ENCODE measurements around the gene GNAT1.
"Not testable (repeated sequence)": the region's sequence is repeated elsewhere in the genome, so short reads cannot be mapped to it uniquely, and the experiment has no call there.

The GNAT1 gene

GRCh38 chr3:50202353-50203112 lies 11.1 kb downstream of the GNAT1 start:
- DNase-seq (ENCODE audit: low read depth in 2 of 2), result no peak

- DNase-seq (ENCODE audit: low read depth in 2 of 2), result no peak
These were observed 11.9 kb downstream of the GNAT1 start for GRCh38 chr3:50203113-50203808.

GRCh38 chr3:50203809-50204803 lies 12.7 kb downstream of the GNAT1 start:
- no peak for DNase-seq (ENCODE audit: low read depth in 2 of 2)

- no peak for DNase-seq (ENCODE audit: low read depth in 2 of 2)
These were observed 13.5 kb downstream of the GNAT1 start, which contains the start of gene SLC38A3 for GRCh38 chr3:50204804-50205412. SLC38A3 (plus strand) TSS chr3:50205271; CDS start chr3:50214200, 8,929 bp downstream.

GRCh38 chr3:50205413-50206276 lies 14.2 kb downstream of the GNAT1 start:
- DNase-seq (ENCODE audit: low read depth in 2 of 2), result no peak

- DNase-seq (ENCODE audit: low read depth in 2 of 2), result no peak
These were observed 16.1 kb downstream of the GNAT1 start for GRCh38 chr3:50207359-50208042.

- no peak for DNase-seq (ENCODE audit: low read depth in 2 of 2)
These were observed 17.4 kb downstream of the GNAT1 start for GRCh38 chr3:50208677-50209344.

- DNase-seq (ENCODE audit: low read depth in 2 of 2), result no peak
These were observed 18.7 kb downstream of the GNAT1 start for GRCh38 chr3:50210176-50210509.

GRCh38 chr3:50210510-50211367 lies 19.3 kb downstream of the GNAT1 start:
- no peak for DNase-seq (ENCODE audit: low read depth in 2 of 2)

- DNase-seq (ENCODE audit: low read depth in 2 of 2), result not testable (repeated sequence)
These were observed 19.9 kb downstream of the GNAT1 start for GRCh38 chr3:50211368-50211717.

GRCh38 chr3:50211930-50212329 lies 20.5 kb downstream of the GNAT1 start:
- no peak for DNase-seq (ENCODE audit: low read depth in 2 of 2)

GRCh38 chr3:50212502-50212901 lies 21.1 kb downstream of the GNAT1 start:
- no peak for DNase-seq (ENCODE audit: low read depth in 2 of 2)

- no peak for DNase-seq (ENCODE audit: low read depth in 2 of 2)
These were observed 21.6 kb downstream of the GNAT1 start for GRCh38 chr3:50212971-50213370.

- DNase-seq (ENCODE audit: low read depth in 2 of 2), result no peak
These were observed 22.0 kb downstream of the GNAT1 start for GRCh38 chr3:50213373-50213772.

- DNase-seq (ENCODE audit: low read depth in 2 of 2), result no peak
These were observed 23.4 kb downstream of the GNAT1 start for GRCh38 chr3:50214824-50215223.

GRCh38 chr3:50215529-50215928 lies 24.1 kb downstream of the GNAT1 start:
- no peak for DNase-seq (ENCODE audit: low read depth in 2 of 2)

GRCh38 chr3:50217681-50218080 lies 26.3 kb downstream of the GNAT1 start:
- DNase-seq (ENCODE audit: low read depth in 2 of 2), result no peak

GRCh38 chr3:50218448-50218847 lies 27.0 kb downstream of the GNAT1 start:
- no peak for DNase-seq (ENCODE audit: low read depth in 2 of 2)

GRCh38 chr3:50219285-50219684 lies 27.9 kb downstream of the GNAT1 start:
- no peak for DNase-seq (ENCODE audit: low read depth in 2 of 2)
